Measurements from ENCODE around the gene PLAC8.

The PLAC8 gene

DNA sequence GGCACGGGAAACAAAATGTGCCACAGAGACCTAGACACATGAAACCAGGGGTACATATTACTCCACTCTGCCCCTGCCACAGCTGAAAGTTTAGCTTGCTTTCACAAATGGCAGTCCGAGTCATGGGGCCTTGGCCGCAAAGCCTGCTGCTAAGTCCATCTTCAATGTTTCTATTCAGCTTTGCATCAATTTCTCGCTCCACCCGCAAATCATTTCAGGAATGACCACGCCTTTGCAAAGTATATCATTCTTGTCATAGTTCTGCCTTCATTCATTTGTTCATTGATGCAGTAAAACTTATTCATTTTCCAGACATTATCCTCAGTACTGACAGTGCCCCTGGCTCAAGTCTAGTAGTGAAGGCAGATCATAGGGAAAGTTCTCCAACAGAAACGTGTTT lies 9.5 kb downstream of the PLAC8 start:
- no peak for ATAC-seq
- TF ChIP-seq TCF4 (CRISPR knock-in tag; IDR thresholded peaks at IDR 0.05; ENCODE audit: borderline replicate concordance) (no peak), BACH2 (CRISPR knock-in tag; IDR thresholded peaks at IDR 0.05; ENCODE audit: borderline replicate concordance) (no peak), TOX (CRISPR knock-in tag; IDR thresholded peaks at IDR 0.05; ENCODE audit: borderline replicate concordance) (no peak), ARNTL (CRISPR knock-in tag; IDR thresholded peaks at IDR 0.05; ENCODE audit: borderline replicate concordance, low read depth) (no peak), ZFP3 (CRISPR knock-in tag; IDR thresholded peaks at IDR 0.05) (no peak), PPARA (CRISPR knock-in tag; IDR thresholded peaks at IDR 0.05; ENCODE audit: borderline replicate concordance) (no peak), ZFP30 (CRISPR knock-in tag; IDR thresholded peaks at IDR 0.05) (no peak), GLIS3 (CRISPR knock-in tag; IDR thresholded peaks at IDR 0.05) (no peak)
- TF ChIP-seq, protein P1, sequence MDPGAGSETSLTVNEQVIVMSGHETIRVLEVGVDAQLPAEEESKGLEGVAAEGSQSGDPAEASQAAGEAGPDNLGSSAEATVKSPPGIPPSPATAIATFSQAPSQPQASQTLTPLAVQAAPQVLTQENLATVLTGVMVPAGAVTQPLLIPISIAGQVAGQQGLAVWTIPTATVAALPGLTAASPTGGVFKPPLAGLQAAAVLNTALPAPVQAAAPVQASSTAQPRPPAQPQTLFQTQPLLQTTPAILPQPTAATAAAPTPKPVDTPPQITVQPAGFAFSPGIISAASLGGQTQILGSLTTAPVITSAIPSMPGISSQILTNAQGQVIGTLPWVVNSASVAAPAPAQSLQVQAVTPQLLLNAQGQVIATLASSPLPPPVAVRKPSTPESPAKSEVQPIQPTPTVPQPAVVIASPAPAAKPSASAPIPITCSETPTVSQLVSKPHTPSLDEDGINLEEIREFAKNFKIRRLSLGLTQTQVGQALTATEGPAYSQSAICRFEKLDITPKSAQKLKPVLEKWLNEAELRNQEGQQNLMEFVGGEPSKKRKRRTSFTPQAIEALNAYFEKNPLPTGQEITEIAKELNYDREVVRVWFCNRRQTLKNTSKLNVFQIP (CRISPR knock-in tag; IDR thresholded peaks at IDR 0.05; ENCODE audit: borderline replicate concordance, low read depth) = no peak
- TF ChIP-seq, protein P2, sequence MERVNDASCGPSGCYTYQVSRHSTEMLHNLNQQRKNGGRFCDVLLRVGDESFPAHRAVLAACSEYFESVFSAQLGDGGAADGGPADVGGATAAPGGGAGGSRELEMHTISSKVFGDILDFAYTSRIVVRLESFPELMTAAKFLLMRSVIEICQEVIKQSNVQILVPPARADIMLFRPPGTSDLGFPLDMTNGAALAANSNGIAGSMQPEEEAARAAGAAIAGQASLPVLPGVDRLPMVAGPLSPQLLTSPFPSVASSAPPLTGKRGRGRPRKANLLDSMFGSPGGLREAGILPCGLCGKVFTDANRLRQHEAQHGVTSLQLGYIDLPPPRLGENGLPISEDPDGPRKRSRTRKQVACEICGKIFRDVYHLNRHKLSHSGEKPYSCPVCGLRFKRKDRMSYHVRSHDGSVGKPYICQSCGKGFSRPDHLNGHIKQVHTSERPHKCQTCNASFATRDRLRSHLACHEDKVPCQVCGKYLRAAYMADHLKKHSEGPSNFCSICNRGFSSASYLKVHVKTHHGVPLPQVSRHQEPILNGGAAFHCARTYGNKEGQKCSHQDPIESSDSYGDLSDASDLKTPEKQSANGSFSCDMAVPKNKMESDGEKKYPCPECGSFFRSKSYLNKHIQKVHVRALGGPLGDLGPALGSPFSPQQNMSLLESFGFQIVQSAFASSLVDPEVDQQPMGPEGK (CRISPR knock-in tag; IDR thresholded peaks at IDR 0.05; ENCODE audit: borderline replicate concordance) = no peak
- TF ChIP-seq, protein P3, sequence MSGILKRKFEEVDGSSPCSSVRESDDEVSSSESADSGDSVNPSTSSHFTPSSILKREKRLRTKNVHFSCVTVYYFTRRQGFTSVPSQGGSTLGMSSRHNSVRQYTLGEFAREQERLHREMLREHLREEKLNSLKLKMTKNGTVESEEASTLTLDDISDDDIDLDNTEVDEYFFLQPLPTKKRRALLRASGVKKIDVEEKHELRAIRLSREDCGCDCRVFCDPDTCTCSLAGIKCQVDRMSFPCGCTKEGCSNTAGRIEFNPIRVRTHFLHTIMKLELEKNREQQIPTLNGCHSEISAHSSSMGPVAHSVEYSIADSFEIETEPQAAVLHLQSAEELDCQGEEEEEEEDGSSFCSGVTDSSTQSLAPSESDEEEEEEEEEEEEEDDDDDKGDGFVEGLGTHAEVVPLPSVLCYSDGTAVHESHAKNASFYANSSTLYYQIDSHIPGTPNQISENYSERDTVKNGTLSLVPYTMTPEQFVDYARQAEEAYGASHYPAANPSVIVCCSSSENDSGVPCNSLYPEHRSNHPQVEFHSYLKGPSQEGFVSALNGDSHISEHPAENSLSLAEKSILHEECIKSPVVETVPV (CRISPR knock-in tag; IDR thresholded peaks at IDR 0.05) = no peak

DNA sequence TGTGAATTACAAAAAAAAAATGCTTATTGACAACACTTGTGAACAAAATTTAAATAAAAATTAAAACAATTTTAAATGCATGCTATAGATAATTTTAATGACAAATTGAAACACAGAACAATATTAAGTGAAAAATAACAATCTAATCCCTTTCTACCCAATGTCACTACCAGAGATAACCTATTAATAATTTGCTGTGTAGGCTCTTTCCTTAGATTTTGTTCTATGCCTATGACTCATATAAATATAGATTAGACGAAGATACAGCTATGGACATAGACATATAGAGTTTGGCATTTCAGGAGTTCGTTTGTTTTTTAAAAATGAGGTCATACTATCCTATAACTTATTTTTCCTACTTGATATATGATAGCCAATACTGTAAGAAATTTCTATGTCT lies 18.1 kb downstream of the PLAC8 start:
- TF ChIP-seq TOX (CRISPR knock-in tag; IDR thresholded peaks at IDR 0.05; ENCODE audit: borderline replicate concordance) (no peak), ZFP3 (CRISPR knock-in tag; IDR thresholded peaks at IDR 0.05) (no peak)
- TF ChIP-seq, protein P4, sequence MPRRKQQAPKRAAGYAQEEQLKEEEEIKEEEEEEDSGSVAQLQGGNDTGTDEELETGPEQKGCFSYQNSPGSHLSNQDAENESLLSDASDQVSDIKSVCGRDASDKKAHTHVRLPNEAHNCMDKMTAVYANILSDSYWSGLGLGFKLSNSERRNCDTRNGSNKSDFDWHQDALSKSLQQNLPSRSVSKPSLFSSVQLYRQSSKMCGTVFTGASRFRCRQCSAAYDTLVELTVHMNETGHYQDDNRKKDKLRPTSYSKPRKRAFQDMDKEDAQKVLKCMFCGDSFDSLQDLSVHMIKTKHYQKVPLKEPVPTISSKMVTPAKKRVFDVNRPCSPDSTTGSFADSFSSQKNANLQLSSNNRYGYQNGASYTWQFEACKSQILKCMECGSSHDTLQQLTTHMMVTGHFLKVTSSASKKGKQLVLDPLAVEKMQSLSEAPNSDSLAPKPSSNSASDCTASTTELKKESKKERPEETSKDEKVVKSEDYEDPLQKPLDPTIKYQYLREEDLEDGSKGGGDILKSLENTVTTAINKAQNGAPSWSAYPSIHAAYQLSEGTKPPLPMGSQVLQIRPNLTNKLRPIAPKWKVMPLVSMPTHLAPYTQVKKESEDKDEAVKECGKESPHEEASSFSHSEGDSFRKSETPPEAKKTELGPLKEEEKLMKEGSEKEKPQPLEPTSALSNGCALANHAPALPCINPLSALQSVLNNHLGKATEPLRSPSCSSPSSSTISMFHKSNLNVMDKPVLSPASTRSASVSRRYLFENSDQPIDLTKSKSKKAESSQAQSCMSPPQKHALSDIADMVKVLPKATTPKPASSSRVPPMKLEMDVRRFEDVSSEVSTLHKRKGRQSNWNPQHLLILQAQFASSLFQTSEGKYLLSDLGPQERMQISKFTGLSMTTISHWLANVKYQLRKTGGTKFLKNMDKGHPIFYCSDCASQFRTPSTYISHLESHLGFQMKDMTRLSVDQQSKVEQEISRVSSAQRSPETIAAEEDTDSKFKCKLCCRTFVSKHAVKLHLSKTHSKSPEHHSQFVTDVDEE (CRISPR knock-in tag; IDR thresholded peaks at IDR 0.05) = no peak
- TF ChIP-seq, protein P3 (CRISPR knock-in tag; IDR thresholded peaks at IDR 0.05) = no peak
- ATAC-seq = no peak

GRCh38 chr4:83093060-83093640 lies 21.4 kb downstream of the PLAC8 start:
- no peak for ATAC-seq

More at GRCh38 chr4:83093060-83093640, 21.4 kb downstream of the PLAC8 start:
- no peak for TF ChIP-seq ZNF8 (CRISPR knock-in tag; IDR thresholded peaks at IDR 0.05)
- TF ChIP-seq ZNF70 (CRISPR knock-in tag; IDR thresholded peaks at IDR 0.05) = no peak
- TF ChIP-seq, protein P1 (CRISPR knock-in tag; IDR thresholded peaks at IDR 0.05; ENCODE audit: borderline replicate concordance, low read depth) = no peak
